NCI-H128 (cell line): ENCODE measurements around the gene NFAT5.
"Not testable (repeated sequence)": the region's sequence is repeated elsewhere in the genome, so short reads cannot be mapped to it uniquely, and the experiment has no call there.

Source experiments
- DNase-seq: peaks from one replicate; lab custom pipeline; 2025; ENCODE audit not compliant: unreplicated experiment; lab: John Stamatoyannopoulos, UW

The NFAT5 gene

GRCh38 chr16:69636563-69637146 lies 70.9 kb downstream of the NFAT5 start:
- DNase-seq = not testable (repeated sequence)

GRCh38 chr16:69637206-69637865 lies 71.6 kb downstream of the NFAT5 start:
- not testable (repeated sequence) for DNase-seq

GRCh38 chr16:69643997-69644396 lies 78.2 kb downstream of the NFAT5 start:
- DNase-seq = not testable (repeated sequence)

- no peak for DNase-seq
These were observed 79.0 kb downstream of the NFAT5 start for GRCh38 chr16:69644790-69645189.

- DNase-seq = no peak
These were observed 81.3 kb downstream of the NFAT5 start for GRCh38 chr16:69647020-69647419.

GRCh38 chr16:69651217-69651616 lies 85.5 kb downstream of the NFAT5 start:
- DNase-seq = no peak

- DNase-seq = no peak
These were observed 88.6 kb downstream of the NFAT5 start for GRCh38 chr16:69654280-69654931.

GRCh38 chr16:69660166-69660565 lies 94.4 kb downstream of the NFAT5 start:
- DNase-seq = no peak

- no peak for DNase-seq
These were observed 97.1 kb downstream of the NFAT5 start for GRCh38 chr16:69662901-69663300.

- DNase-seq = no peak
These were observed 98.1 kb downstream of the NFAT5 start for GRCh38 chr16:69663846-69664245.

GRCh38 chr16:69669577-69669976 lies 103.8 kb downstream of the NFAT5 start:
- no peak for DNase-seq

GRCh38 chr16:69672315-69672997 lies 106.7 kb downstream of the NFAT5 start:
- DNase-seq = no peak

GRCh38 chr16:69672998-69673713 lies 107.4 kb downstream of the NFAT5 start:
- no peak for DNase-seq

- no peak for DNase-seq
These were observed 114.6 kb downstream of the NFAT5 start for GRCh38 chr16:69680358-69680757.

- DNase-seq = no peak
These were observed 122.8 kb downstream of the NFAT5 start for GRCh38 chr16:69688589-69688988.

GRCh38 chr16:69691980-69692911 lies 126.5 kb downstream of the NFAT5 start:
- DNase-seq = no peak

GRCh38 chr16:69693916-69694315 lies 128.2 kb downstream of the NFAT5 start:
- no peak for DNase-seq

- no peak for DNase-seq
These were observed 132.6 kb downstream of the NFAT5 start for GRCh38 chr16:69698404-69698803.

GRCh38 chr16:69699915-69700314 lies 134.1 kb downstream of the NFAT5 start:
- no peak for DNase-seq

GRCh38 chr16:69701452-69701851 lies 135.7 kb downstream of the NFAT5 start:
- no peak for DNase-seq
